ENCODE measurements around the gene TRIM67.
A peak's percentile ranks its signal among the peaks of the same experiment; 100 is the strongest.

Gene TRIM67

GRCh38 chr1:231233735-231234417, 72.0 kb downstream of the TRIM67 start:
- DNase-seq (ENCODE audit: low read depth in 2 of 2), result no peak

- no peak for DNase-seq (ENCODE audit: low read depth in 2 of 2)
These were observed 72.6 kb downstream of the TRIM67 start for GRCh38 chr1:231234506-231234905.

- no peak for DNase-seq (ENCODE audit: low read depth in 2 of 2)
These were observed 73.8 kb downstream of the TRIM67 start for GRCh38 chr1:231235526-231236207.

- DNase-seq (ENCODE audit: low read depth in 2 of 2), result no peak
These were observed 74.3 kb downstream of the TRIM67 start for GRCh38 chr1:231236208-231236591.

GRCh38 chr1:231236938-231237337, 75.1 kb downstream of the TRIM67 start:
- DNase-seq (ENCODE audit: low read depth in 2 of 2), result no peak

GRCh38 chr1:231238298-231238697, 76.4 kb downstream of the TRIM67 start:
- DNase-seq (ENCODE audit: low read depth in 2 of 2), result no peak

GRCh38 chr1:231240531-231240882, 78.6 kb downstream of the TRIM67 start:
- DNase-seq (ENCODE audit: low read depth in 2 of 2), result no peak

- peak; percentile 77 to 83 for DNase-seq (ENCODE audit: low read depth in 2 of 2)
These were observed 79.3 kb downstream of the TRIM67 start, which contains the start of gene GNPAT for GRCh38 chr1:231240883-231241735. Gene GNPAT (plus strand): TSS chr1:231241212. CDS start chr1:231241379, 167 bp downstream.

GRCh38 chr1:231241750-231242149, 79.9 kb downstream of the TRIM67 start:
- no peak for DNase-seq (ENCODE audit: low read depth in 2 of 2)

- no peak for DNase-seq (ENCODE audit: low read depth in 2 of 2)
These were observed 80.8 kb downstream of the TRIM67 start for GRCh38 chr1:231242516-231243198.

GRCh38 chr1:231248778-231249177, 86.9 kb downstream of the TRIM67 start:
- DNase-seq (ENCODE audit: low read depth in 2 of 2), result no peak

GRCh38 chr1:231252336-231252735, 90.5 kb downstream of the TRIM67 start:
- DNase-seq (ENCODE audit: low read depth in 2 of 2), result no peak

GRCh38 chr1:231260351-231260750, 98.5 kb downstream of the TRIM67 start:
- no peak for DNase-seq (ENCODE audit: low read depth in 2 of 2)

GRCh38 chr1:231264642-231265041, 102.8 kb downstream of the TRIM67 start:
- no peak for DNase-seq (ENCODE audit: low read depth in 2 of 2)

- DNase-seq (ENCODE audit: low read depth in 2 of 2), result no peak
These were observed 103.5 kb downstream of the TRIM67 start for GRCh38 chr1:231265379-231265778.

GRCh38 chr1:231266811-231267322, 105.0 kb downstream of the TRIM67 start:
- no peak for DNase-seq (ENCODE audit: low read depth in 2 of 2)

Data from stimulated activated CD4-positive, alpha-beta T cell treated with anti-CD3 and anti-CD28 coated beads, Interleukin-1b, Interleukin-23, amount 100 ng/mL, for 1 hour (primary cell).